GM19193 (cell line): ENCODE results near the gene MRGPRG.

Experiments
- POLR2A ChIP-seq: IDR thresholded peaks from 4 replicates; pipeline ENCODE4 v1.6.1; 2011; ENCODE audit not compliant: insufficient read depth, insufficient read length; ENCODE audit errors: extremely low read depth

MRGPRG gene

GRCh38 chr11:3218483-3219280, at the start of gene MRGPRG:
MRGPRG (minus strand) TSS chr11:3218813; CDS start chr11:3218813, 0 bp downstream.
- no peak for TF ChIP-seq POLR2A

- no peak for TF ChIP-seq POLR2A
Measured at GRCh38 chr11:3245071-3245470, 26.5 kb upstream of the MRGPRG start.

GRCh38 chr11:3243880-3244279, 25.3 kb upstream of the MRGPRG start:
- no peak for TF ChIP-seq POLR2A

- TF ChIP-seq POLR2A, result no peak
Measured at GRCh38 chr11:3237119-3237518, 18.5 kb upstream of the MRGPRG start.

- no peak for TF ChIP-seq POLR2A
Measured at GRCh38 chr11:3234846-3235245, 16.2 kb upstream of the MRGPRG start.

GRCh38 chr11:3232956-3233355, 14.3 kb upstream of the MRGPRG start:
- no peak for TF ChIP-seq POLR2A

- TF ChIP-seq POLR2A, result no peak
Measured at GRCh38 chr11:3231851-3232744, 13.5 kb upstream of the MRGPRG start, which contains the start of gene MRGPRE. MRGPRE (minus strand) TSS chr11:3232417; CDS start chr11:3228799, 3,618 bp downstream.

GRCh38 chr11:3231550-3231850, 12.9 kb upstream of the MRGPRG start:
- no peak for TF ChIP-seq POLR2A

GRCh38 chr11:3230636-3231549, 12.3 kb upstream of the MRGPRG start:
- no peak for TF ChIP-seq POLR2A

- no peak for TF ChIP-seq POLR2A
Measured at GRCh38 chr11:3229673-3230630, 11.3 kb upstream of the MRGPRG start.

- no peak for TF ChIP-seq POLR2A
Measured at GRCh38 chr11:3228445-3228829, 9.8 kb upstream of the MRGPRG start.

- TF ChIP-seq POLR2A, result no peak
Measured at GRCh38 chr11:3227568-3228444, 9.2 kb upstream of the MRGPRG start.
